Endometrial microvascular endothelial cells (primary cell): ENCODE measurements around the gene SNRNP48. TPM values are rescaled to one million over a fixed set of nuclear protein-coding genes. Genes with fewer than 3 reads are reported as not detected.

ENCODE experiments used
- in situ Hi-C: cut with HindIII; loops from 2 replicates; pipeline ENCODE4 v1.10.0; 2017; ENCODE audit warnings: low sequenced_read_pairs, low pct_unique_long_range_greater_than_20kb; ENCODE audit errors: inconsistent ontology term
- total RNA-seq: library from RNA; depleted of rRNA; stranded (reverse); fragments of >200 nt; gene quantifications from one replicate; pipeline ENCODE4 v1.2.3, GENCODE V29; 2015; ENCODE audit errors: inconsistent ontology term

The SNRNP48 gene
- total RNA-seq = 8.5 TPM

GRCh38 chr6:7589949-7590917 lies at the start of gene SNRNP48:
Gene SNRNP48, plus strand, starts transcription at chr6:7590198. Its CDS starts 60 bp downstream, at chr6:7590258.
- in situ Hi-C loops = no loop called here

DNA sequence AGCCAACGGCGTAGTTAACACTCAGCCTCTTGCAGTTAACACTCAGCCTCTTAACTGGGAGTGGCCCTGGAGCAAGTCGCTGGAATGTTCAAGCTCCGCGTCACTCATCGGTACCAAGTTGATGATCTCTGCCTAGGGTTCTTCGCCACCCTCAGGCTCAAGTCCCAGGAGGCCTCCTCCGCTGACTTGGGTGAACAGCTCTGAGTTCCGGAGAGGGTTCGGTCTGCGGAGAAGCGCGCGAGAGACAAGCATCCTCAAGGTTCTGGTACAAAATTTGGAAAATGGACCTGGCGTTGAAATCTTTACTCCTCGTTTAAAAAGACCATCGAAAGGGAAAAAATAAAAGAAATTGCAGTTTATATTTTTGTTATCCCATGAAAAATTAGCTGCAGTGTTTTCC lies 49.4 kb upstream of the SNRNP48 start:
- in situ Hi-C loops = no loop called here

GRCh38 chr6:7541175-7542064 lies 48.6 kb upstream of the SNRNP48 start, which contains the start of gene DSP:
Gene DSP, plus strand, starts transcription at chr6:7541671. Its CDS starts 245 bp downstream, at chr6:7541916.
- in situ Hi-C loops = no loop called here

- in situ Hi-C loops = no loop called here
These were observed 47.7 kb upstream of the SNRNP48 start for GRCh38 chr6:7542065-7542873.

GRCh38 chr6:7542874-7543624 lies 46.9 kb upstream of the SNRNP48 start:
- in situ Hi-C loops = no loop called here

GRCh38 chr6:7543789-7544424 lies 46.1 kb upstream of the SNRNP48 start:
- in situ Hi-C loops = no loop called here

GRCh38 chr6:7544597-7544996 lies 45.4 kb upstream of the SNRNP48 start:
- in situ Hi-C loops = no loop called here

DNA sequence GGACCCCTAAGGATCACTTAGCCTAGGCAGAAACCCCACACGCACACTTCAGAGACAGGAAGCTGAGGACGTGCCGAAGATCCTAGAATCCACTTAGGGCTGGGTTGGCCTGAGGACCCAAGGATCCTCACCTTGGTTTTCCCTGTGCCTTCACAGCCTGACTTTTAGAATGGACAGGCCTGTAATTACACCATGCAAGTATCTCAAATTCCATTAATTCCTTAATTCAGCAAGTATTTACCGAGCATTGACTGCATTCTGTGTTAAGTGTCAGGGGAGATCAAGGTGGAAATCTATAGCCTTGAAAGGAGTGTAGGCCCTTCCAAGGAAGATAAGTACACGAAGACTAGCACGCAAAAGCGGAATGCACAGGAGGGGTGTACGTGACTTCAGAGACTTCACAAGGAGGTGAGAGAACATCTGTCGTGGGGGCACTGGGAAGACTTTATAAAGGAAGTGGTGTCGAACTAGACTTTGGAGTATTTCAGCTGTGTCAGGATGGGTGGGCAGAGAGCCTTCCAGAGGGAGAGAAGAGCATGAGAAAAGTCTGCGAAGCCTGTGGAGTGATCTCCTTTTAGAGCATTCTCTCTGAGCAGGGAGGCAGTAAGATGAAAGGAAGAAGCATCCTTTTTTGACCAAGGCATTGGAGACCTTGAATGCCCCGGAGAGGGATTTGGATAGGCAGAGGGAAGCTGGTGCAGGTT lies 44.5 kb upstream of the SNRNP48 start:
- in situ Hi-C loops = no loop called here

DNA sequence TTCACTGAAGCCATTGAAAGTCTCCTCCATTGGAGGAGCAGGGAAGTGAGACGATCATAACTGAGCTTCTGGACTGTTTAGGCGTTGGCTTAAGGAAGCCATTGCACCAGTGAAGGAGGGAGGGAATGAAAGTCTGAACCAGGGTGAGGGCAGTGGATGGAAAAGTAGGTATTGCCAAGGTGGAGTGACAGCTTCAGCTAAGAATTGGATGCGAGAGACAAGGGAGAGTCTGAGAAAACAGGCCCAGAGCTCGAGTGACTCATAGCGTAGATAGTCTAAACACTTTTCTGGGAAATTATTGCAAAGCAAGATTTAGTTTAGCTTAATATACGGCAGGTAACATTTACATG lies 44.0 kb upstream of the SNRNP48 start:
- in situ Hi-C loops = no loop called here

- in situ Hi-C loops = no loop called here
These were observed 43.6 kb upstream of the SNRNP48 start for GRCh38 chr6:7546383-7546782.

DNA sequence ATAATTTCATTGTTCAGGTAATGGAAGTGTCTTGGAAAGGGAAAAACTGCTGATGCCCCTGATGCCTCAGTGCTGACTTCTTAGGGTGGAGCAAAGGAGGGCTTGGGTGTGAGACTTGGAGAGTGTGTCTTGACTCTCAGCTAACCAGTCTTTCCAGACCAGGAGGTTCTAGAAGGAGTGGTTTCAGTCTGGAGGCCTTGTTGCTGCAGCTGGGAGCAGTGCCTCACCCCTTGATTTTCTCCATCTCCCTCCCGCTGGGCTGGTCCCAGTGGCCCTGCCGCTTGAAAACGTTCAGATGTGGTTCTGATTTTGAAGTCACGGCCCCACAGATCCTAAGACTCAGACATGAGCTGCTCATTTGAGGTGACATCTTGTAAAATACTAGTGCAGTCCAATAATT lies 43.1 kb upstream of the SNRNP48 start:
- in situ Hi-C loops = no loop called here

DNA sequence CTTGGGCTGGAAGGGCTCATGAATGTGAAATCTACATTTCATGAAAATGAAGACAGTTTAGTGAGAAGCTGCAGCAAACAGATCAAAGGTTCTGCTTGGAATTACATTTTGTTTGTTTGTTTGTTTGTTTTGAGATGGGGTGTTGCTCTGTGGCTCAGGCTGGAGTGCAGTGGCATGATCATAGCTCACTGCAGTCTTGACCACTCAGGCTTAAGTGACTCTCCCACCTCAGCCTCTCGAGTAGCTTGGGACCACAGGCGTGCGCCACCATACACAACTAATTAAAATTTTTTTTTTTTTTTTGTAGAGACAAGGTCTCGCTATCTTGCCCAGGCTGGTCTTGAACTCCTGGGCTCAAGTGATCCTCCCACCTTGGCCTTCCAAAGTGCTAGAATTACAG lies 42.7 kb upstream of the SNRNP48 start:
- in situ Hi-C loops = no loop called here

GRCh38 chr6:7550433-7550801 lies 39.6 kb upstream of the SNRNP48 start:
- in situ Hi-C loops = no loop called here

DNA sequence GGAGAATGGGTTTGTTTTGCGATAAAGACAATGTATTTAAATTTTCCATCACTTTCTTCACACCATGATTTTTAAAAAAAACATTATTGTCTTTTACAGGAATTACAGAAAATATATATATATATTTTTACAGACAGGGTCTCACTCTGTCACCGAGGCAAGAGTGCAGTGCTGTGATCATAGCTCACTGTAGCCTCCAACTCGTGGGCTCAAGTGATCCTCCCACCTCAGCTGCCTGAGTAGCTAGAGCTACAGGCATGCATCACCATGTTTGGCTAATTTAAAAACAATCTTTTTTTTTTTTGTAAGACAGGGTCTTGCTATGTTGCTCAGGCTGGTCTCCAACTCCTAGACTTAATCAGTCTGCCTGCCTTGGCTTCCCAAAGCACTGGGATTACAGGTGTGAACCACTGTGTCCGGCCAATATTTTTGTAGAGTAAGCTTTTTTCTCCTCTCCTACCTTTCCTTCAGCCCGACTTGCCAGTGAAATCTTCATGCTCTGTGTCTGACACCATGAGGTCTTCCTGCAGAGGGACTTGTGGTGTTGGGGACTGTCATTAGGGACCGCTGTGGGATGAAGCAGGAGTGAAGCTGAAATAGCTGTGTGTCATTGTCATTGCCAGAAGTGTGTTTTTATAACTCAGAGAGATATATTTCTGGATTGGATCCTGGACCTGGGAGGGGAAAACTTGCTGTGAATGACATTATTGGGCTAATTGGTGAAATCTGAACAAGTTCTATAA lies 35.3 kb upstream of the SNRNP48 start:
- in situ Hi-C loops = no loop called here

GRCh38 chr6:7555671-7556070 lies 34.3 kb upstream of the SNRNP48 start:
- in situ Hi-C loops = no loop called here

DNA sequence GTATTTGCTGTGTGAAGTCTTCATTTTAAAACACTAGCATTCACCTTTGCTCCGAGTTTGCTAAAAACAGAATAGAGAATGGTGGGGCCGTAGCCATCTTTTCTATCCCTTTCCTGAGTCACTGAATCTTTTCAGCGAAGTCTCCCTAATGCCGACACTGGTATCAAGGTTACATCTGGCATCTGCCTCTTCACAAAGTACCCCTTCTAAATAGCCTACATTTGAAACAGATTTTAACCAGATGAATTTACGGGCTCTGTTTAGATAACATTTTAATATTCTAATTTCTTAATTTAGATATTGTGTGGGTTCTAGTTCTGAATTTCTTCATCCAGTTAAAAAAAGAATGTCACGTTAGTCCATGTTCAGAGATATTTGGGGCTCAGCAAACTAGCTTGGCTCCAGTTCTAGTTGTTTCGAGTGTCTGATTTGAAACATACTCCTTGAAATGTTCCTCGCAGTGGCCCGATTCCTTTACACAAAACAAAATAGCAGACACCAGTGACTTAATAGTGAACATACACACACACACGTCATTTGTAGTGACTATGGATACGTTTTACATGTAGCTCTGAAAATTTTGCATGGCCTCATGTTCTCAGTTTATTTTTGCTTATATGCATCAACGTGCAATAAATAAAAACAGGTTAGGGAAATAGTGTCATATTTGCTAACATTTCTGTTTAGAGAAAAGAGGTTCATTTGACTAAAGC lies 33.4 kb upstream of the SNRNP48 start:
- in situ Hi-C loops = no loop called here
